ENCODE results near the gene TSHB. TPM values are rescaled to one million over a fixed set of nuclear protein-coding genes. Genes with fewer than 3 reads are reported as not detected.

TSHB gene
- total RNA-seq, 2 experiments from 2014 or later = not detected

DNA sequence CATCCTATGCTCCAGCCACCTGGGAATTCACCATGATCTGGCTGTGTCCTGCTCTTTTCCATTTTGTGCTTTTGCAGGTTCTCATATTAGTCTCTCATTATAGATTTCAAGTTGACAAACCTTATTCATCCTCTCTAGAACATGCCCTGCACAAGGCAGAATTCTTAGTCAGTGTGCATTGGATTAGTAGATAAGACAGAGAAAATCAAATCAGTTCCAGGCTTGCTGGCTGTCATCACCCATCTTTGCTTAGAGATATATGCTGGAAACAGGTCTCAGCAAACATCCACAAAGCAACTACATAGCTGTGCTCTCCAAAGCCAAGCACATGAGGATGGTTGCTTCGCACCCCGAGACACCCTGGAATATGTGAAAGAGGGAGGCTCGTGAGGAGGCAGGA is 34.8 kb downstream of the TSHB start:
- DNase-seq = no peak
- no peak overlapping the region for H3K4me3 Mint-ChIP-seq
- peaks cover 5% of the 10 kb centered on the region for H3K36me3 Mint-ChIP-seq (ENCODE audit: low read depth)
- ChIA-PET POLR2A (interaction anchor here (0.6 to 1.2 kb wide), 3 partner anchors 35 to 1308 kb away, joined by 3 to 4 read pairs (median 3); partner anchors contain the start of gene ATP1A1), CTCF (interaction anchor here (1.0 to 2.5 kb wide), 2 partner anchors 11 to 35 kb away, joined by 3 to 12 read pairs; no protein-coding TSS in a partner anchor)
- H3K27ac Mint-ChIP-seq = peak overlapping the region; percentile 96
- H3K4me1 Mint-ChIP-seq = peaks cover 47% of the 10 kb centered on the region
- no peaks in the 10 kb centered on the region for H3K27me3 Mint-ChIP-seq
- peaks cover 7% of the 10 kb centered on the region for H3K9me3 Mint-ChIP-seq

DNA sequence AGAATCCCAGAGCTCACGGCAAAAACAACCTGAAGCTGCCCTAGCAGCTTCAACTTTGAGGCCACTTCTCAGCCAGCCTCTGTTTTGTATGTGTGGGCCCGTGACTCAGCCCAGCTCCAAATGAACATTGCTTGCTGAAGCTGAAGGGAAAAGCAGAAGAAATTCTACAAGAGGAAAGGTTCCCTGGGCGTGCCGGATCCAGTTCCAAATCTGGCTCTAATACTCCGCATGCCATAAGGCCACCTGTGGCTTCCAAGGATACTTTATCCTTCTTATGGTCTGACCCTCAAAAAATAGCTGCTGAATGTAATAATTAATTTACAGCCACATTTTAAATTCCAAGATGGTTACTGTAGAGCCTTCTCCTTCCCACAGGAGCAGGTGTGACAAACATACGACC is 35.4 kb downstream of the TSHB start:
- H3K27me3 Mint-ChIP-seq = no peaks in the 10 kb centered on the region
- peaks cover 7% of the 10 kb centered on the region for H3K9me3 Mint-ChIP-seq
- H3K4me1 Mint-ChIP-seq = peaks cover 47% of the 10 kb centered on the region
- H3K4me3 Mint-ChIP-seq = no peak overlapping the region
- ChIA-PET CTCF (interaction anchor here (1.0 to 2.5 kb wide), 2 partner anchors 12 to 34 kb away, joined by 3 to 12 read pairs; no protein-coding TSS in a partner anchor), POLR2A (interaction anchor here (2.9 kb wide), 1 partner anchor 34 kb away, joined by 10 read pairs; no protein-coding TSS in a partner anchor)
- no peak for DNase-seq
- H3K27ac Mint-ChIP-seq = no peak overlapping the region
- peaks cover 5% of the 10 kb centered on the region for H3K36me3 Mint-ChIP-seq (ENCODE audit: low read depth)

DNA sequence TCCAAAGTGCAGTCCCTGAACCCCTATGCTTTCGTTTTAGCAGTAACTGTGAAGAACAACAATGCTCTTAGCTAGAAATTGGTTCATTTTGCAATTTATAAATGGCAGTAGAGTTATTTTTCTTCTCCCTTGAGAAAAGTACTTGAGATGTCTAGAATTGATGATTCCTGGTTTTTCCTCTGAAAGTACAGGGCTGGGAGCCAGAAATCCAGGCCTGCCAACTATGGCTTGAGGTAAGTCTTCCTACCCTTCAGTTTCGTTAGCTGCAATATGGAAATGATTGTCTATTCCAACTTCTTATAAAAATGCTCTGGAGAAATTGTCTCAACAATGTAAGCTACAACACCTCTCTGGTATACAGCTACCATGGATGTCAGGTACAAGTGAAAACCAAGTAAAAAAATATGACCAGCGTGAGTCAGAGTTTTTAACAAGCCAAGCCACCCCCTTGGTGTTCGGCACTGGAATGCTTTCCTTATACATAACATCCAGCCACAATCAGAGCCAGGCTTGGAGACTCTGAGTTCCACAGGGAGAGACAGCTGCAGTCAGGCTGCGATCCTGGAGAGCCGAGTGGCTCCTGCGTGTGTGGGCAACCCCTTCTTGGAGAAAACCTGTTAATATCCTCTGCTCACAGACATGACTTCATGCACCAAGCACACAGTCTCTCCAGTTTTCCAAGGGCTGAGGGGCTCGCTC is 37.7 kb downstream of the TSHB start:
- Mint-ChIP-seq H3K9me3 (peaks cover 7% of the 10 kb centered on the region), H3K27me3 (no peaks in the 10 kb centered on the region), H3K27ac (no peak overlapping the region), H3K36me3 (ENCODE audit: low read depth) (peaks cover 5% of the 10 kb centered on the region), H3K4me3 (no peak overlapping the region), H3K4me1 (peaks cover 39% of the 10 kb centered on the region)
- ChIA-PET POLR2A (interaction anchor here (2.9 kb wide), 1 partner anchor 32 kb away, joined by 10 read pairs; no protein-coding TSS in a partner anchor), CTCF (no interaction called here)
- DNase-seq = no peak

DNA sequence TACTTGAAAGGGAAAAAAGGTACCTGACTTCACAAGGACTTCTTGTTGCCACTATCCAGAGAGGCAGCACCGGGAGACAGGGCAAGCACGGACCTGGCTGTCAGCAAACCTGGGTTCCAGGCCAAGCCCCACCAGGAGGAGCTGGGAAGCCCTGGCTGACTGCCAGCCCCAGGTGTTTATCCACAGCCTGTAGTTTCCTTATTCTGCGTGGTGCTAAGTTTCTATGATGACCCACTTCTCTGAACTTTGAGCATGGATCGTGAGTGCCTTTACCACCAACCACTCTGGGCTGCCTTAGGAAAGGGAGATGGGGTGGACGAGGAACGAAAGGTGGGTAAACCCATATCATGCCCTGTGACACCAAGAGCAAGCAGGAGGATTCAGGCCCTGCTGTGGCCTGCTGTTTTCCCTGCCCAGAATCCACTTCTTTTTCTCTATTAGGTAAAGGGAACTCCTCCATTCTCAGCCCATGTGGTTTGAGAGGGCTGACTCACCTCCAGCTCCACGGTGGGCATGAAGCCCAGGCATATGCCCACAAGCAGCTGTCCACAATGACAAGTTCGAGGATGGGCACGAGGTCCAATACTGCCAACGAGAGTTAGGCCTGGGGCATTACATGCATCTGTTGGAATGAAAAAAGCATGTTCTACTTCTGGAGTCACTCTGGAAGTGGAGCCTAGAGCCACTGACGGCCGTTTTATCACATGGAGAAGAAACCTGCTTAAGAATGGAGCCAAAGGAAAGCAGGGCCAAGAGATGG is 39.4 kb downstream of the TSHB start:
- Mint-ChIP-seq H3K27ac (no peak overlapping the region), H3K36me3 (ENCODE audit: low read depth) (no peaks in the 10 kb centered on the region), H3K27me3 (no peaks in the 10 kb centered on the region), H3K4me1 (peaks cover 25% of the 10 kb centered on the region), H3K4me3 (no peak overlapping the region), H3K9me3 (no peaks in the 10 kb centered on the region)
- CTCF ChIA-PET = no interaction called here
- no peak for DNase-seq
- POLR2A ChIA-PET = no interaction called here

DNA sequence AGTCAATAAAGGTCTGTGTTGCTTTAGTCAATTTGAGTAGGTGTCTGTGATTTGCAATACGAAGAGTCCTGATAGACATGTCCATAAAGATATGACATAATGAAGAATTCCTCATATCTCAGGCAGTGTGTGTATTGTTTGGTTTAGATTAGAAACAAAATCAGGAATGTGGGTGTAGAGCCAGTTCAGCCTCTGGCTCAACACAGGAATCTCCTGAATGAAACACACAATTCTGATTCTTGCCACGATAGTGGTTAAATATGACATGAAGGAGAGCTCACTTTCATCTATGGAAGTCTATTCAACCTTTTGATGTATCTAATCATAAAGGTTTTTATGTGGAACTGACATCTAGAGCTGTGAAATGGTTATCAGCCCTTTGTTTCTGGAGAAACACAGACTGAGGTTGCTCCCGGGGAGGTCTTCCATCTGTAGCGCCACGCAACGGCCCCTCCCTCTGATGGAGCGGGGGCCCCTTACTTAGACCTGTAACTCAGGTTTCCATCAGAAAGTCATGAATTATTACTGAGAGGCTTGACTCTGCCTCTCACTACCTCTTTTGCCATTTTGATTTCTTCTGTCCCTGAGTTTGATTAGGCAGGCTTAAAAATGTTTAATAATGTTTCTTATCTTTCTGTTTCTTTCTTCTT is 40.2 kb downstream of the TSHB start:
- Mint-ChIP-seq H3K9me3 (no peaks in the 10 kb centered on the region), H3K27me3 (no peaks in the 10 kb centered on the region), H3K4me1 (peaks cover 18% of the 10 kb centered on the region), H3K27ac (no peak overlapping the region), H3K36me3 (ENCODE audit: low read depth) (no peaks in the 10 kb centered on the region), H3K4me3 (no peak overlapping the region)
- CTCF ChIA-PET = no interaction called here
- POLR2A ChIA-PET = no interaction called here
- no peak for DNase-seq

DNA sequence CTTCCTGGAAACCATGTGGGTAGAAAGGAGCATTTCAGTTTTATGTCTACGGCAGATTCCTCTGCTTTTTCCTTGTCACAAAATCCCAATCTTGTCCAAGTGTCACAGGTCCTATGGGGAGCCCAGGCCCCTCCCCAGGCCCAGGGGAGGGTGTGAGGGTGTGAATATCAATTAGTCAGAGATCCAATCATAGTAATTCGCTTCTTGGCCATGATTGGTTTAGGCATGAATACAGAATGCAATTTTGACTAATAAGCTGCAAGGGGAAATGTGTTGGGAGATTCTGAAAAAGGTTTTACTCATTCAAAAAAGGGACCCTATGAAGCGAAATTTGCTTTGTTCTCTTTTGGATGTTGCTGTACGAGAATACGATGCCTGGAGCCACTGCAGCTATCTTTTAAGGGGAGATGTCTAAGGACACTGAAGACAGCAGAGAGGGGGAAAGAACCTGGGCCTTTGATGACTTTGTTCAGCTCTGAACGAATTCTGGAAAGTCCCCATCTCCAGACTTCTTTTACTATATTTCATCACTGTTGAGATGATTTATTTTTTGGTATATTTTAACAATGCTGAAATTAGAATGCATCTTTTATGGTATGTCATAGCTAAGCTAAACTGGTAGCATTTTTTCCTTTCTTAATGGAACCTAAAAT is 41.5 kb downstream of the TSHB start:
- H3K27ac Mint-ChIP-seq = no peak overlapping the region
- H3K4me1 Mint-ChIP-seq = peaks cover 16% of the 10 kb centered on the region
- peaks cover 5% of the 10 kb centered on the region for H3K27me3 Mint-ChIP-seq
- H3K36me3 Mint-ChIP-seq (ENCODE audit: low read depth) = no peaks in the 10 kb centered on the region
- H3K4me3 Mint-ChIP-seq = no peak overlapping the region
- ChIA-PET POLR2A (interaction anchor here (1.2 to 1.8 kb wide), 2 partner anchors 9 to 28 kb away, joined by 3 to 7 read pairs; no protein-coding TSS in a partner anchor), CTCF (no interaction called here)
- DNase-seq = no peak
- H3K9me3 Mint-ChIP-seq = no peaks in the 10 kb centered on the region

DNA sequence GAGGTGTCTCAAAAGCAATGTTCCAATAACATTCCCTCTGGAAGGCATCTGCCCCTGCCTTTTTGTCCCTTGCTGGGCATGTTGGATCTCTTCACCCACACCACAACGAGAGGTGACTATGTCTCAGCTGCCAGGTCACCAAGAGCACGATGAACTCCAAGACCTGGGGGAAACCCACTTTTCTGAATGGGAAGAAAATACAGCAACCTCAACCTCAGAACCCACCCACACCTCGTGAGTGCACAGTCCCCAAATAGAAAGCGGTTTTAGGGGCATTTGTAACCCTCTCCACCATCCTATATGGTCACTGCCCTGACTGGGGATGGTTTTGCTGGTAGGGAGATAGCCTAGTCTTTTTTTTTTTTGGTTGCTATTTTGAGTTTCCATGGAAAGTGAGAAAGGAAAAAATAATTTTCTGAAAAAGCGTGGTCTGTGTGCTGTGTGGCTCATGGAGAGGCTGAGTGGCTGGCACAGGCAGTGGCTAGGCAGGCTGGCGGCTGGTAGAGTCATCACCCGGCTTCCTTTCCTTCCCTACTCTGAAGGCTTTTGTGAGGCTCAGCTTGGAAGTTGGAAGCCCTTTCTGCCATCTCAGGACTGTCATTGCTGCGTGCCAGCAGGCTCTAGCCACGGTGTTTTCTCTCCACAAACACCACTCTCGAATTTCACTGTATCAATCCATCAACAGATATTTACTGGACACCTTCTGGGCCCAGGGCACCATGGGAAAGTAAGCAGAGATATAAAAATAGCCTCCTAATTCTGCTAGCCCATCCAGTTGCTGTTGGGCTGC is 43.9 kb downstream of the TSHB start:
- Mint-ChIP-seq H3K27ac (no peak overlapping the region), H3K27me3 (peaks cover 6% of the 10 kb centered on the region), H3K4me1 (peaks cover 13% of the 10 kb centered on the region), H3K9me3 (no peaks in the 10 kb centered on the region), H3K36me3 (ENCODE audit: low read depth) (no peaks in the 10 kb centered on the region), H3K4me3 (no peak overlapping the region)
- no peak for DNase-seq
- ChIA-PET CTCF (no interaction called here), POLR2A (no interaction called here)

DNA sequence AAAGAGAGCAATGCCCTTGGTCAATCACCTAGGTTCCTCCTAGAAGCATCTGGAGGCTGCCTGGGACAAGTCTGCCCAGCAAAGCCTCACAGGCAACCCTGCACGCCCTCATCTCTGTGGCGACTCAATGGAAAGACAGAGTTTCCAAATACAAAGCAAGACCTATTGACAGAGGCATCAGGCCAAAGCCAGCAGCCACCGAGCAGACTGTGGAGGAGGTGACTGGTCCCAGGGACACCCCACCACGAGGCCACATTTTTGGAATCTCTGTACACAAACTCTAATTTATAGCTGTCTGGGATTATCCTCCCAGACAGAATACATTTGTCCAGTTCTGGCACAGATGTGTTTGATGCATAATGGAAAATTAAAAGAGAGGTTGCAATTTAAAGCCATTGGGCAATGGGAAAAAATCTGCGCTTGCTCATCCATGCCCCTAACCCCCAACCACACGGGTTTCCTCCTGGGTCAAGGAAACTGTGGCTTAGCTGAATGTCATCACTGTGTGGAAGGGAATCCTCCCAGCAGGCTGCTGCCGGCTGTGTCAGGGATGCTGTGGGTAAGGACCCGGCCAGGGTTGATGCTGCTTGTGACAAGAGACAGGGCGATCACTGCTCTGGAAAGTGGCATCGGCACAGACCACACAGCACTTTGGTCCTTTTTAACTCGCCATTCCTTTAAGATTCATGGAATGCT is 45.4 kb downstream of the TSHB start:
- H3K27me3 Mint-ChIP-seq = peaks cover 6% of the 10 kb centered on the region
- CTCF ChIA-PET = no interaction called here

DNA sequence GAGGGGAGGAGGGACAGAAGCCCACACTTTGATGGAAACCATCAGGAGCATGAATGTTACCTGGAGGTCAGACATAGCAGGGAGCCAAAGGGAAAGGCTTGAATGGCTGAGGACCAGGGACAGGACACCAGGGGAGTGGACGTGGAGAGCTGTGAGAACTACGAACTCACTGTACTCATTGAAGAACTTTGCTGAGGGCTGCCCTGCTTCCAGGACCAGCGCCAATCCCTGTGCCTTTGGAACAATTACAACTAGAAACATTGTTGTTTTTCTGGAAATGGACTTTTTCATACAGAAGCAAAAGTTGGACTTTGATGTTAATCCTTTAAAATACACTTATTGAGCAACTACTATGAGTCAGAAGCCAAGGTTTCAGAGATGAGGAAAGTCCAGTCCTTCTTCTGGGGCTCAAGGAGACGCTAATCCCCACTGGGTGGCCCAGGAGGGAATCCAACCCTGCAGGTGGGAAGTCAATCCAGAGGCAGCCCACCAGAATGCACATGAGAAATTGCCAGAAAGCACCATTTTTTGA is 46.8 kb downstream of the TSHB start:
- ChIA-PET CTCF (no interaction called here), POLR2A (no interaction called here)
- Mint-ChIP-seq H3K27ac (no peak overlapping the region), H3K4me1 (peaks cover 11% of the 10 kb centered on the region), H3K4me3 (no peak overlapping the region), H3K27me3 (peaks cover 6% of the 10 kb centered on the region), H3K36me3 (ENCODE audit: low read depth) (no peaks in the 10 kb centered on the region), H3K9me3 (no peaks in the 10 kb centered on the region)
- DNase-seq = no peak

More for the DNA sequence above, 45.4 kb downstream of the TSHB start:
- Mint-ChIP-seq H3K4me3 (no peak overlapping the region), H3K9me3 (no peaks in the 10 kb centered on the region), H3K4me1 (peaks cover 13% of the 10 kb centered on the region), H3K36me3 (ENCODE audit: low read depth) (no peaks in the 10 kb centered on the region), H3K27ac (no peak overlapping the region)
- DNase-seq = no peak
- POLR2A ChIA-PET = no interaction called here

DNA sequence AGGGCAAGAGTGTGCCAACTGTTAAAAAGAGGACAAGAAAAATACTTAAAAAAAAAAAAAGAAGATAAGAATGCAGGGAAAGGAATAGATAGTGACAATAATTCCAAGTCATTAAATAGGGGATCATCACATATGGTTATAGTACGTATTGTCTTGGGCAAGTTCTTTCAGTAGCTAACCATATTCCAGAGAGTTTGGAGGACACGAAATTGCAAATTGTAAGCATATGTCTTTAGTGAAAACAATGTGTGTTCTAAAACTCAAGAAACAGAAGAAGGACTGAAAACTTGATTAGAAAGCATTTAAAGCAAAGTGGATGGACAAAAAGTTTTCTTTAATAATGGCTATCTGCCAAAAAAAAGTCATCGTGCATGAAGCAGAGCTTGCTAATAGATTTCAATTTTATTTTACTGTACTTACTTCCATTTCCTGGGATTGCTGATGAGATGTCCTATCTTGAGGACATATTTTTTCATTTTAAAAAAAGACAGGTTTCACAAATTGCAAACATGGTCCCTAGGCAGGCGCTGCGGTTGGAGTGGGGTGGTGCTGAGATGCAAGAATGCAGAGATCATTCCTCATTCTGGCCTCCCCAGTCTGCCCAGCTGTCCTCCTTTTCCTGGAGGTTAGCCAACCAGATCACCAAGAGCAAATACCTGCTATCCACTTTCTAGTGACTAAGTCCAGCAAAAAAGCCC is 47.8 kb downstream of the TSHB start:
- ChIA-PET POLR2A (no interaction called here), CTCF (interaction anchor here (1.0 kb wide), 1 partner anchor 25 kb away, joined by 3 read pairs; no protein-coding TSS in a partner anchor)
- H3K27me3 Mint-ChIP-seq = peaks cover 6% of the 10 kb centered on the region
- no peak for DNase-seq
- no peak overlapping the region for H3K27ac Mint-ChIP-seq
- no peaks in the 10 kb centered on the region for H3K36me3 Mint-ChIP-seq (ENCODE audit: low read depth)
- H3K9me3 Mint-ChIP-seq = no peaks in the 10 kb centered on the region
- H3K4me1 Mint-ChIP-seq = peaks cover 3% of the 10 kb centered on the region
- H3K4me3 Mint-ChIP-seq = no peak overlapping the region

DNA sequence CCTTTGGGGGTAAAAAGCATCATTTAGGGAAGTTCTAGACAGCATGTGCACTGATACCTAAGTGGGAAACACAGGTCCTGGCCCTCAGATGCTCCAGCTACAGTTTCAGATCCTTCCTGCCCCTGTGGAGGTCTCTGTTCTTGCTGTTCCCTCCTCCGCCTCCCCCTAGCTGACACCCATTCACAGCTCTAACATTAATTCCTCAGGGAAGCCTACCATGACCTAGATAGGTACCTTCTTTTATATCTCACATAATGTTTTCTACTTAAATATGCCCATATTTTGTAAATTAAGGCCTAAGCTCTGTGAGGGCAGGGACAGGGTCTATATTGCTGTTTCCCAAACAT is 48.3 kb downstream of the TSHB start:
- Mint-ChIP-seq H3K27me3 (peaks cover 6% of the 10 kb centered on the region), H3K36me3 (ENCODE audit: low read depth) (no peaks in the 10 kb centered on the region), H3K9me3 (no peaks in the 10 kb centered on the region), H3K4me3 (no peak overlapping the region), H3K27ac (no peak overlapping the region), H3K4me1 (peaks cover 3% of the 10 kb centered on the region)
- CTCF ChIA-PET = interaction anchor here (1.0 kb wide), 1 partner anchor 25 kb away, joined by 3 read pairs; no protein-coding TSS in a partner anchor
- no peak for DNase-seq
- POLR2A ChIA-PET = interaction anchor here (1.9 kb wide), 1 partner anchor 10 kb away, joined by 5 read pairs; no protein-coding TSS in a partner anchor
